GM20000 (cell line): ENCODE results near the gene C9.
"Not testable (repeated sequence)": the region's sequence is repeated elsewhere in the genome, so short reads cannot be mapped to it uniquely, and the experiment has no call there.

ENCODE experiments used
- DNase-seq: peaks from one replicate; pipeline ENCODE4 v3.0.0; 2012; ENCODE audit warnings: low spot score
- CTCF ChIP-seq: IDR thresholded peaks from 2 replicates; pipeline ENCODE4 v1.5.1; 2012; ENCODE audit warnings: mild to moderate bottlenecking, control low read depth; ENCODE audit errors: extremely low read depth, missing control alignments

The C9 gene

GRCh38 chr5:39299962-39300361 is 64.3 kb downstream of the C9 start:
- TF ChIP-seq CTCF, result no peak
- DNase-seq, result no peak

GRCh38 chr5:39294736-39295135 is 69.6 kb downstream of the C9 start:
- TF ChIP-seq CTCF, result no peak
- DNase-seq, result no peak

- DNase-seq, result no peak
- TF ChIP-seq CTCF, result no peak
Observed at GRCh38 chr5:39284552-39284951, 79.7 kb downstream of the C9 start.

- peak; percentile 14 for TF ChIP-seq CTCF
- DNase-seq, result peak; percentile 55
Observed at GRCh38 chr5:39283231-39283818, 81.0 kb downstream of the C9 start.

- no peak for DNase-seq
Observed at GRCh38 chr5:39282561-39282960, 81.7 kb downstream of the C9 start.

GRCh38 chr5:39275865-39276264 is 88.4 kb downstream of the C9 start:
- not testable (repeated sequence) for DNase-seq

More at GRCh38 chr5:39282561-39282960, 81.7 kb downstream of the C9 start:
- no peak for TF ChIP-seq CTCF

- peak; percentile 59 for DNase-seq
- no peak for TF ChIP-seq CTCF
Observed at GRCh38 chr5:39274398-39275085, 89.8 kb downstream of the C9 start.
